ENCODE results near the gene TULP4.
"Not testable (repeated sequence)": the region's sequence is repeated elsewhere in the genome, so short reads cannot be mapped to it uniquely, and the experiment has no call there.

The TULP4 gene

DNA sequence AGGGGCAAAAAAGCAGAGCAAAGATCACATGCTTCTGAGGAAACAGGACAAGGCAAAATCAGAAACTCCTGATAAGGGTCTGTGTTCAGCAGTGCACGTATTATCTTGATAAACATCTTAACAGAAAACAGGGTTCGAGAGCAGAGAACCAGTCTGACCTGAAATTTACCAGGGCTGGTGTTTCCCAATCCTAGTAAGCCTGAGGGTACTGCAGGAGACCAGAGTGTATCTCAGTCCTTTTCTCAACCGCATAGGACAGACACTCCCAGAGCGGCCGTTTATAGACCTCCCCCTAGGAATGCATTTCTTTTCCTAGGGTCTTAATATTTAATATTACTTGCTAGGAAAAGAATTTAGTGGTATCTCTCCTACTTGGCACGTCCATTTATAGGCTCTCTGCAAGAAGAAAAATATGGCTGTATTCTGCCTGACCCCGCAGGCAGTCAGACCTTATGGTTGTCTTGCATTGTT, 15.4 kb upstream of the TULP4 start:
- not testable (repeated sequence) for DNase-seq

DNA sequence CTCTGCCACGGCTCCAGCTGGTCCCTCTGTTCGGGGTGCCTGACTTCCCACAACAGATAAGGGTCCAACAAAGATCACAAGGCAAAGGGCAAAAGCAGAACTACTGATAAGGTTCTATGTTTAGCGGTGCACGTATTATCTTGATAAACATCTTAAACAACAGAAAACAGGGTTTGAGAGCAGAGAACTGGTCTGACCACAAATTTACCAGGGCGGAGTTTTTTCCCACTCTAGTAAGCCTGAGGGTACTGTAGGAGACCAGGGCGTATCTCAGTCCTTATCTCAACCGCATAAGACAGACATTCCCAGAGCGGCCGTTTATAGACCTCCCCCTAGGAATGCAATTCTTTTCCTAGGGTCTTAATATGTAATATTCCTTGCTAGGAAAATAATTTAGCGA, 14.6 kb upstream of the TULP4 start:
- DNase-seq, result not testable (repeated sequence)

DNA sequence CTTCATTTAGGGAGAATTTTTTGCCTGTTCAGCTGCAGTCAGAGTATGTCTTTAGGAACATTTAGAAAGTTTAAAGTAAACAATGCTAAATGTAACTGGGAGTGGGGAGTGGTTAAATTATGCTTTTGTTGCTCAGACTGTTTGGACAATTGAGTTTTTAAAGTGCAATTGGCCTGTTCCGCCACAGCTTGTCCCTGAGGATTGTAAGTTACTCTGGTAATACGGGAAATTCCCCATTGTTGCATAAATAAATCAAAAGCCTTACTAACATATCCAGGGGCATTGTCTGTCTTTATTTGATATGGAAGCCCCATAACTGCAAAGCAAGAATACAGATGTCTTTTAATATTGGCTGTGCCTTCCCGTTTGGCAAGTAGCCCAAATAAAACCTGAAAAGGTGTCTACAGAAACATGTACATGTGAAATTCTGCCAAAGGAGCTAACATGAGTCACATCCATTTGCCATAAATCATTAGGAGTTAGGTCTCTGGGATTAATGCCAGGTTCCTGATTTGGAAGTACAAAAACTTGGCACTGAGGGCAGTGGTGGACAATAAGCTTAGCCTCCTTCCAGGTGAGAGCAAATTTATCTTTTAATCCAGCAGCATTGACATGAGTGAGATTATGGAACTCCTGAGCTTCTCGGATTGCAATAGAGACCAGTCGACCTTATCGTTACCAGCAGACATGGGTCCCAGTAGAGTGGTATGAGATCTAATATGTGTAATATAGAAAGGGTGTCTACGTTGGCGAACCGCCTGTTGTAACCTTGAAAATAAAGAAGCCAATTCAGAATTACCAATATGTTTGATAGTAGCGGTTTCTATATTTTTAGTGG, 11.7 kb upstream of the TULP4 start:
- DNase-seq, result not testable (repeated sequence)

DNA sequence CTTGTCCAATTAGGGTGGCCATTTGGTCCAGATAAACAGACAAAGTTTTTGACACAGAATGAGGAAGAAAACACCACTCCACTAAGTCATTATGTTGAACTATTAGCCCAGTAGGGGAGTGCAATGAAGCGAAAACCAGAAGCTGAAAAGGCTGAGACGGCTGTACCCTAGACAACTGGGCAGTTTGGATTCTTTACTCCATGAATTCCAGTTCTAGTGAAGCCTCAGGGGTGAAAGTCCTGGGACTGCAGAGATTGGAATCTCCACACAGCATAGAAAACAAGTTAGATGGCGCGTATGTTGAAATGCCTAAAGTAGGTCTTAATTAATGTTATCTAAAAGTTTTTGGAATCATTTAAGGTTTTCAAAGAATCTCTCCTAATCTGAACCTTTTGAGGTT, 10.7 kb upstream of the TULP4 start:
- DNase-seq, result not testable (repeated sequence)

DNA sequence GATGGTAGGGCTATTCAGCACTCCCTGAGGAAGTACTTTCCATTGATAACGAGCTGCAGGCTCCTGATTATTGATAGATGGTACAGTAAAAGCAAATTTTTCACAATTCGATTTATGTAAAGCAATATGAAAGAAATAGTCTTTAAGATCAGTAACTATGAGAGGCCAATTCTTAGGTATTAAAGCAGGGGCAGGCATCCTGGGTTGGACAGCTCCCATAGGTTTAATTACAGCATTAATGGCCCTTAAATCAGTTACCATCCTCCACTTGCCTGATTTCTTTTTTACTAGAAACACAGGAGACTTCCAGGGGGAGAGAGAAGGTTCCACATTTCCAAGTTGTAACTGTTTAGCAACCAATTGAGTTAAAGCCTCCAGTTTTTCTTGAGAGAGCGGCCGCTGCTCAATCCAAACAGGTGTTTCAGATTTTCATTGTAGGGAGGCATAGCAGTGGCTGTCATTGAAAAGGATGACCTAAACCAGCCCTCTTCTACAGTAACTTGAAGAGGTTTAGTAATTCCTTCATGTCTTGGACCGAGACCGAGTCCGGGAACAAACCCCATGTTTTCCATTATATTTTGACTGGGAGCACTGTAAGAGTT, 10.0 kb upstream of the TULP4 start:
- not testable (repeated sequence) for DNase-seq

DNA sequence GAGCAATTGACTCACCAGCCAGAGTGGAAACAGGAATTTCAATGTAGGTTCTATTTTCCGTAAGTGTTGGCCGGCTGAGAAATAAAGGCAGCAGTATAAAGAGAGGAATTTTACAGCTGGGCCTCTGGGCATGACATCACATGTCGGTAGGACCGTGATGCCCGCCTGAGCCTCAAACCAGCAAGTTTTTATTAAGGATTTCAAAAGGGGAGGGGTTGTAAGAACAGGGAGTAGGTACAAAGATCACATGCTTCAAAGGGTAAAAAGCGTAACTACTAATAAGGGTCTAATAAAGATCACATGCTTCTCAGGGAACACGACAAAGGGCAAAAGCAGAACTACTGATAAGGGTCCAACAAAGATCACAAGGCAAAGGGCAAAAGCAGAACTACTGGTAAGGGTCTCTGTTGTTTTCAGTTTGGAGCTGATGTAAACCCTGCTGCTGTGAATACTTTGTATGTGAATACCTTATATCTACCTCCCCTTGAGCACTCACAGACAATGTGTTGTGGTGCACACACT, 9.0 kb upstream of the TULP4 start:
- no peak for DNase-seq

DNA sequence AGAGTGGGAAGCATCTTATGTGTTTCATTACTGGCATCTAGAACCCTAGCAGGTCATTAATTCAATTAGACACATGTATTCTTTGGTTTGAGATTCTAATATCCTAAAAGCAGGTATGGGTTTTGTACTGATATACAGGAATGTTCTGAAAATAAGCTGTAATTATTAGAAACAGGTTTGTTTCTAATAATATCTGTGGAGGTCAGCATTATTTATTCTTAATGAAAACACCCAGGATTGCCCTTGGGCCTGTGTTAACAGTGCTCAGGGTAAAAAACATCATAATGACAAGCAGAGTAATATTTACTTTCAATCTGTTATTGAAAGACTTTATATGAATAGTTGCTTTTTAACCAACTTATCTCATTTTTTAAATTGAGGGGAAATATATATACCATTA, 8.0 kb upstream of the TULP4 start:
- no peak for DNase-seq

DNA sequence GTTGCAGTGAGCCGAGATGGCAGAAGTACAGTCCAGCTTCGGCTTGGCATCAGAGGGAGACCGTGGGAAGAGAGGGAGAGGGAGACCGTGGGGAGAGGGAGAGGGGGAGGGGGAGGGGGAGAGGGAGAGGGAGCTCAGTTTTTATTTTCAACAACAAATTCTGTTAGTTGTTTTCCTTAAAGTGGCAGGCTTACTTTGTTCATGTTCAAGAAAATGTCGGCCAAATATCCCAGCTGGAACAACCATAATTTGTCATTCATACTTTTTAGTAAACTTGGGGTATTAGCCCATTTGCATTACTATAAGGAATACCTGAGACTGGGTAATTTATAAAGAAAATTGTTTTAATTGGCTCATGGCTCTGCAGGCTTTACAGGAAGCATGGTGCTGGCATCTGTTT, 2.5 kb upstream of the TULP4 start:
- no peak for DNase-seq

DNA sequence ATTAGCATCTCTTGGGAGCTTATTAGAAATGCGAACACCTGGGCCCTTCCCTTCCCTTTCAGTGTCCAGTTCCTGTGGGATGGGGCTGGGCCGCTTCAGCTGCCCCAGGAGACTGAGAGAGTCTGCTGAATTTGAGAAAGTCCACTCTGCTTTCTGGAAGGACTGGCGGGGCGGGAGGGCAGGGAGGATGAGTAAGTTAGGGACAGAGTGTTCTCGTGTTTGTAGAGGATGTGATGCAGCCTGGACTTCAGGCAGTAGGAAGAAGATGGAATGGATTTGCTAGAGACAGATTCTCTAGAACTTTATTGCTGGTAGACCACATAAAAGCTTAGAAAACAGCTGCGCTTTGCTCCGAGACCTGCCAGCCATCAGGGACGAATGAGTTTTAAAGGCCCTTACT, 1.1 kb upstream of the TULP4 start:
- DNase-seq, result no peak

DNA sequence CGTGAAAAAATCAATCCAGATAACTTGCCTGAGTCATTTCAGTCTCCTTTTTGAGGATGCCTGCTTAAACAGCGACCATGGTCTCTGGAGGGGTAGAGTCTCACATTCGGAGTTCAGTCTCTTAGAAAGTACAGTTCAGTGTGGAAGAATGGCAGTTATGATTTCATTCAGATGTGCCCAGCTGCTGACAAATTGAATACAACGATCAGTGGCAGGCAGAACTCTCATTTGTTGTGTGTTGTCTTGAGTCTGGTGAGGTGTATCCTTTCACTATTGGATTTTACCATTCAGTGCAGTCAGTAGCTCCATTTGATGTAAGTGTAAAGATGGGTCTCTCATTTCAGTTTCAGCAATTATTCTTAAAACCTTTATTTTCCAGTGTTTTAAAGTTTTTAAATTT, 639 bp upstream of the TULP4 start:
- no peak for DNase-seq

DNA sequence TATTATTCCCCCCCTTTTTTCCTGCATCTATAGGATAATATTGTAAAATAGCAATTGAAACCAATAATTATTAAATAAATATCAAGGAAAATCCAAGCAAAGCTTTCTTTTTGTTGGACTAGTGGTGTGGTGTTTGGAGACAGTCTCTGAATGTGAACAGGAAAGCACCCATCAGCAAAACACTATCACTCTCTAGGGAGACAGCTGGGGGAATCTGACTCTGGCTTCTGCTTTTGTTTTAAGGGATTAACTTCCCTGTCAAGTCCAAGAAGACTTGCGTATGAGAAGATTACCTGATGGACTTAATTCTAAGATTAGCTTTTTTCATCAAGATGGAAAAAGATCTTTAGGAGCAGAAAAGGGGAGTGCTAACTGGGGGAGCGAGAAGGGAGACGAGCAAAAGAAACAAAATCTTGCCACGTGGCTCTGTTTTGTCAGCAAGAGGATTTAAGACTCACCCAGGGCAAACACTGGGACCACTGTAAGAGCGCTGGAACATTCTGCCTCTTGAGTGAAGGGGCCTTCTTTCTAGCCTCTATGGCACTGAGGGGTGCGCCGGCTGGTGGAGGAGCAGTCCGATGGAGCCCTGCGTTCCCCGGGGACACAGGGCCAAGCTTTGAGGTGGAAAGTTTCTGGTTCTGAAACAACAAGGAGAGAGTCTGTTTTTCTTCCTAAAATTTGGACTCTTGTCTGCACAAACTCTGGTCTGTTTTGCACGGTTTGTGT, 570 bp downstream of the TULP4 start:
- no peak for DNase-seq

DNA sequence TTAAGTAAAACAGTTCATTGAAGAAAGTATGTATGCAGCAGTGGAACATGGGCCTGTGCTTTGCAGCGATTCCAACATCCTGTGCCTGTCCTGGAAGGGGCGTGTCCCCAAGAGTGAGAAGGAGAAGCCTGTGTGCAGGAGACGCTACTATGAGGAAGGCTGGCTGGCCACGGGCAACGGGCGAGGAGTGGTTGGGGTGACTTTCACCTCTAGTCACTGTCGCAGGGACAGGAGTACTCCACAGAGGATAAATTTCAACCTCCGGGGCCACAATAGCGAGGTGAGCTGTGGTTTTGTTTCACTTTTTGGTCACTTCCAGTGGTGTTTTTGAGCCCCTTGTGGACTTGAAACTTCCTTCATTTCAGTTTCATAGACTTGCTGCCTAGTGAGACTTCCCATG, 1.7 kb downstream of the TULP4 start:
- DNase-seq, result peak; percentile 49 to 68

DNA sequence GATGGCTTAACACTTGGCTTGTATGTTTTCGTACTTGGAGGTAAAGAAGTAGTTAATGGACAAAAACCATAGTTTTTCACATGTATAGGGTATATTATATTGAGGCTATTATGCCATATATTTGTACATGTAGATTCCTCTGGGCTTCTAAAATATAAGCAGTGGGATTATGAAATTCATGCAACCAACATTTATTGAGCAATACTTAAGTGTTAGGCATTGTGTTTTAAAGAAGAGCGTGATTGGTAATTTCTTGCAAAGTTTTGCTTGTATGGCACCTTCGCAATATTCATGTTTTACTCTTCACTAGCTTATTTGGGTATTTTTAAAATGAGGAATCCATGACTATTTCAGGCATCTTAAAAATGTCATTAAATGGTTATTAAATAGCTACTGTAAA, 2.5 kb downstream of the TULP4 start:
- peak; percentile 15 to 72 for DNase-seq

DNA sequence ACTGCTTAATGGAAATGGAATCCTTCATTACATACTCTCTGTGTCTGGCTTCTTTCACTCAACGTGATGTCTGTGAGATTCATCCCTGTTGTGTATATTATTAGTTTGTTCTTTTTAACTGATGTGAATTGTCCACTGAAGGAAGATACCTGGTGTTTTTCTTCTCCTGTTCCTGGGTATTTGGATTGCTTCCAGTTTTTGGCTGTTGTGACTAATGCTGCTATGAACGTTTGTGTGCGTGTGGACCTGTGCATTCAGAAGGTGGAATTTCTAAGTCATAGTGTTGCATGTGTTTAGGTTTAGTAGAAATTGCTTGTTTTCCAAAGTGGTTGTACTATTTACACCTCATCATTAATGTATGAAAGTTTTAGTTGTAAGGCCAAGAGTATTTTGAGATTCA, 3.8 kb downstream of the TULP4 start:
- no peak for DNase-seq

DNA sequence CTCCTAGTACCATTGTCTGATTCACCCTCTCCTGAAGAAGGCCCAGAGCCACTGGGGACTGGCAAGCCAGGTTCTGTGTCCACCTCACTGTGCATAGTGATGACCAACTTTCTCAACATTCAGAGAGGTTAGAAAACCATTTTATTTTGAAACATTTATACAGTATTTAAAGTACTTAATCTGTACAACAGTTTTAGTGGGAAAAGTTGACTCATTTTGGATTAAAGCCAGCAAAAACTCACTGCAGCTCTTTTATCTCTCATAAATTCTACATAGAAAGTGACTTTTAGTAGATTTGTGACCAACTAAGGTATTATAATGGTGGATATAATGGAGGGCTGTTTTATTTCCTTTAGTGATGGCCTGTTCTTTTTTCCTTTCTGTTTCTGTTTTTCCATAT, 9.7 kb downstream of the TULP4 start:
- DNase-seq, result no peak

DNA sequence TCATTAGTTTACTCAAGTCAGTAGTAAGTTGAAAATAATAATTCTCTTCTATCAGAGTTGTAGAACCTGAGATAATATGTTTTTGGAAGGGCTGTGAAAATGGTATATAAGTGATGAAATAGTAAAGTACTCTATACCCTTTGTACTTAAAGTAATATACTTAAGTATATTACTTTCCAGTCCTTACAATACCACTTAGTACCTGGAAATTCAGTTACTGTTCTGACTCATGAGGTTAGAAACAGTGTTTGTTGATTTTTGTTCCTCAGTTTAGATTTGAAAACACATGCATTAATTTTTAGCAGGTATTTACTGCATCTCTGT, 10.1 kb downstream of the TULP4 start:
- DNase-seq, result no peak

DNA sequence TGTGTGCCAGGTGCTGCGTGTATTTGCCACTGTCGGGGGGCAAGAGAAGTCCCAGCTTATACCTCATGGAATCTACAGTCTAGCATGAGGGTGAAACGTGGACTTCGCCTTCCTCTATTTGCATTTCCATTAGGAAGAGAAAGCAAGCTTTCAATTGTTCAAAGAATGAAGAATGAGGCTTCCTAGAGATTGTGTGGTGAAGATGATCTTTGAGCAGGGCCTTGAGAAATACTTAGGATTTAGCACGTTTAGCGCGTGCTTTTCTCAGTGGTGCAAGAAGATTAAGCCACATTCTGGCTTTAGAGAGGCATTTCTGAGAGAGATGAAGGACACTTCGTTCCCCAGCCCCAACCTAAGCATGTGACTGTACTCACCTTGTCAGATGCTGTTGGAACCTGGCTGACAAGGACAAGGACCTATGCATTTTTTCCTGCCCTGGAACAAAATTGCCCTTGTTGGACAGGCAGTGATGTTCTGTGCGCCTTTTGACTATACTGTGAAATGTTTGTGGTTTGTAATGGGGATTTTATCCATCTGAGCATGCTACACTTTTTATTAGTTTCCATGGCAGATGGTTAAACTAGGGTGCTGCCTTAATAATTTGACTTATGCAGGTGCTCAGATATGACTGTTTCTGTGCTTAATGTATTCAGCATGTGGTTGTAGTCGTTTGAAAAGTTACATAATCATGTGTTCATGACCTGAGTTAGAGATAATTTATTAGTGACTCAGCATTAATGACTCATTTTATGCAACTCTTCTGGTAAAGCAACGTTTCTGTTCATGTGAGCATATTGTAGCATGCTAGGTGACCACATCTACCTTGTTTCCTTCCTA, 10.7 kb downstream of the TULP4 start:
- no peak for DNase-seq

DNA sequence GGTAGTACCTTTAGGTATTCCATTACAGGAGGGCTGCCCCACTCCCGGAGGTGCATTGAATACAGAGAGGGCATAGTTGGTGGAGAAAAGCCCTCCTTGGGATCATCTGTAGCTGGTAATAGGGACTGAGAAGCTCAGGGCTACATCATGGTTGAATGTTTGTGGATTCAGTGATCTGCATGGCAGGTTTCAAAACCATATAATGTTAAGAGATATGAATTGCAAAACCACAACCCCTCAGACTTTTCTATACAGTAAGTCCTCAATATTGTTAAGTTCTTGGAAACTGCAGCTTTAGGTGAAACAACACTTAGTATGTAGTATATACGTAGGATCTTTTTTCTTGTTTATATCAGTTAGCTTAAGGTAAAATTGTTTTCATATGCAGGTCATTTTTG, 11.3 kb downstream of the TULP4 start:
- no peak for DNase-seq

DNA sequence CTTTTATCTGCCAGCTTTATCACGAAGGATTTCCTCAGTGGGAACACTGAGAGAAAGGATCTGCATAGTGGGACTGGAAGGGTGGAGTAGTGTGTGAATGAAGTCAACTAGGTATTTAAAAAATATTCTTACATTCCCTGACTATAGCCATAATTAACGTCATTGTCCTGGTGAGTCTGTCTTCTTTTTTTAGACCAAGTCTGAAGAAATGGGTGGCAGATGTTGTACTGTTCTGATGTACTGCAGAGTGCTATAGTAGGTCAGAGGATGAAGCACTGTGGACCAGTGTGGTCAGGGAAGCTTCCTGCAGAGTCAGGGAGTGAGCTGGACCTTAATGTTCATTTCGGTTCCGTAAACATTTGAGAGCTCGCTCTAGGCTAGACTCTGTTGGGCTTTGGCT, 11.9 kb downstream of the TULP4 start:
- DNase-seq, result no peak

DNA sequence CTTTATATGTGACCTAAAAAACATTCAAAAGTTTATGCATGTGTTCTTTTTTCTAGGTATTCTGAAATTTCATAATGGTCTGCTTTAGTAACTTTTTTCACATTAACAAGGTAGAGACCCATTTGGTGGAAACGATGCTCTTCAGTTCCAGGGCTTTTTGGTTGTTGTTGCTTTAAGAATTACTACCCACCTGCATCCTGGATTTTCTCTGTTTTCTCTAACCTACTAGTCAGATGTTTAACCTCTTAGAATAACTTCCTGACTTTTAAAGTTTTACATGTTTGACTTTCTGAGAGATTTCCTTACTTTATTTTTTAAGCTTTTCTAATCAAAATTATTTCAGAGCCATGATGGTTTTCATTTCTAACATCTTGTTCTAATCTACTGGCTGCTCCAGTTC, 14.9 kb downstream of the TULP4 start:
- no peak for DNase-seq

DNA sequence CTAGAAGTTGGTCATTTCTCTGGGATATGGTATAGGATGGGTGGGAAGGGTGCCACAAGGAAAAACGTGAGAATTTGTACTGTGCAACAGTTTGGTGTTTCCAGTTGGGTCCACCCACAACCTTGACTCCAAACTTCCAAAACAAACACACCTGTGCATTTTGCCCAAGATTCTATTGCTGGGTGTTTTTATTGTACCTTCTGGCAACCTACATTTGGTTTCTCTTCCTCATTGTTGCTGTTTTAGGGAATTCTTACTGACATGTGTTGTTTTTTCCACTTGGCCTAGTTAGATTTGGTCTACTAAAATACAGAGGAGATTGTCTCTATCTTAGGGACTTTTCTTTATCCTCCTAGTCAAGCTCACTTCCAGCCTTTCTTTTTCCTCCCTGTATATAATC, 16.7 kb downstream of the TULP4 start:
- DNase-seq, result no peak

DNA sequence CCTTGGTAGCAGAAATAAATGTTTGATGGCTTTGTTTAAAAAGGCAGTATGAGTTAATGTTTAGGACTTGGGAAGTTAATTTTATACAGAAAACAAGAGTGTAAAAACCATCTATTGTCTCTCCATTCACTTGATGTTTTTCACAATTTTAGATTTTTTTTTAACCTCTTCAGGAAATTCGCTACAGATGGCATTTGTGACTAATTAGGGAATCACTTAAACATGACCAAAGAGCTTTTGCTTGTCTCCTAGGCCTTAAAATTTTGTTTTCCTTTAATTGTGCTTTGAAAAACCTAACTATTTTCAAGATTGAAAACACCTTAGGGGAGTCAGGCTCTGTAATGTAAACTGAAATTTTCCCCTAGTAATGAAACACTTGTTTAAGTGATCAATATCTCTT, 17.3 kb downstream of the TULP4 start:
- no peak for DNase-seq

DNA sequence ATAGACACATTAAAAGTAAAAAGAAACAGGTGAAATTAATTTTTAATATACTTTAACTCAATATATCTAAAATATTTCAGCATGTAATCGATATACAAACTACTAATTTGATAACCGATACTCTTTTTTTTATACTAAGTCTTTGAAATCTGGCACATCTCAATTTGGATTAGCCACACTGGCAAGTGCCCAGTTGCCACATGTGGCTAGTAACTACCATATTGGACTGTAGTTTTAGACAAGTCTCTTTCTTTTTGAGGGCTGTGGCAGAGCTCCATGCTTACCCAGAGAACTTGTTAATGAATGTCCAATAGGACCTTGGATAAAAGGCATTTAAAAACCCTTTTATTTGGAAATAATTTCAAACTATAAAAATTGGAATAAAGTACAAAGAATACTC, 17.8 kb downstream of the TULP4 start:
- DNase-seq, result no peak
